T-helper 2 cell treated with Interferon-gamma antibody and Interleukin-4, amounts not matched to agents 100 ng/mL and 5 ng/mL, for 36 hours (primary cell): Measurements from ENCODE around the gene CDHR1. TPM values are rescaled to one million over a fixed set of nuclear protein-coding genes. Genes with fewer than 3 reads are reported as not detected.
"Not testable (repeated sequence)": the region's sequence is repeated elsewhere in the genome, so short reads cannot be mapped to it uniquely, and the experiment has no call there.

Experiments used
- intact Hi-C: fragments of 100-400 bp; cut with micrococcal nuclease; formaldehyde crosslinking; loops from one replicate; pipeline ENCODE4 v1.15.1; 2023
- total RNA-seq: library from RNA; stranded (reverse); gene quantifications from 2 replicates; pipeline ENCODE4 v1.2.3, GENCODE V29; 2022

The CDHR1 gene
- total RNA-seq, 1 donor from 2014 or later, result not detected

DNA sequence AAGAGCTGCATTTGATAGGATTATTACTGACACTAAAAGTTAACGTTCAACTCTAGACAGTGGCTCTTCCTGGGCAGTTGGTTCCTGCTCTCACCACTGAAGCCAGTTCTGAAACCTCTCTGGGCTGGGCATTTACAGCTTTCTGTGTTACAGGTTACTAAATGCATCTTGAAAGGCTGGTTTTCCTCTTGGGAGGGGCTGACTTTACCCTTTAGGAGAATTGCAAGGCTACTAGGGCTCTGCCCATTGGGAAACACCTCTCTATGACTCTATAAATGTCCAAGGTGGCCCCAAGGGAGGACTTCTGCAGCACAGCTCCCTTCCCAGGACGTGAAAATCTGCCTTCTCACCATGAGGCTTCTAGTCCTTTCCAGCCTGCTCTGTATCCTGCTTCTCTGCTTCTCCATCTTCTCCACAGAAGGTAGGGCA, 20.8 kb upstream of the CDHR1 start, which contains the start of gene GPR15LG:
TSS of gene GPR15LG (plus strand) at position 301 of the 429 bp plus-strand sequence. CDS start at position 352, 51 bp downstream.
- intact Hi-C loops, result no loop called here

GRCh38 chr10:84175436-84175835, 18.9 kb upstream of the CDHR1 start:
- intact Hi-C loops, result no loop called here

DNA sequence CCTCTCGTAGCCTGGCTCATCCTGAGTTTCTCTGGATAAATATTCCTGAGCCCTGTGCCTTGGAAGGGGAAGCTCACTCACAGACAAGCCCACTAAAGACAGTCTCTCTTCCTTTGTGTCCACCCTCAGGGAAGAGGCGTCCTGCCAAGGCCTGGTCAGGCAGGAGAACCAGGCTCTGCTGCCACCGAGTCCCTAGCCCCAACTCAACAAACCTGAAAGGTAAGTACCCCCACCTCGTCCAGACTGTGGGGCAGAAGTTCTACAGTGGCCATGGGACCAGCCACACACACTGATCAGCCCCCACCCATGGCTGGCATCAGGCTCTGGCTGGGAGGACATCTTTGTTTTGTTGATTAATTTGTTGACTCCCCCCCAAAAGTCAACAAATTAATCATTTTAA, 18.0 kb upstream of the CDHR1 start:
- intact Hi-C loops, result no loop called here

DNA sequence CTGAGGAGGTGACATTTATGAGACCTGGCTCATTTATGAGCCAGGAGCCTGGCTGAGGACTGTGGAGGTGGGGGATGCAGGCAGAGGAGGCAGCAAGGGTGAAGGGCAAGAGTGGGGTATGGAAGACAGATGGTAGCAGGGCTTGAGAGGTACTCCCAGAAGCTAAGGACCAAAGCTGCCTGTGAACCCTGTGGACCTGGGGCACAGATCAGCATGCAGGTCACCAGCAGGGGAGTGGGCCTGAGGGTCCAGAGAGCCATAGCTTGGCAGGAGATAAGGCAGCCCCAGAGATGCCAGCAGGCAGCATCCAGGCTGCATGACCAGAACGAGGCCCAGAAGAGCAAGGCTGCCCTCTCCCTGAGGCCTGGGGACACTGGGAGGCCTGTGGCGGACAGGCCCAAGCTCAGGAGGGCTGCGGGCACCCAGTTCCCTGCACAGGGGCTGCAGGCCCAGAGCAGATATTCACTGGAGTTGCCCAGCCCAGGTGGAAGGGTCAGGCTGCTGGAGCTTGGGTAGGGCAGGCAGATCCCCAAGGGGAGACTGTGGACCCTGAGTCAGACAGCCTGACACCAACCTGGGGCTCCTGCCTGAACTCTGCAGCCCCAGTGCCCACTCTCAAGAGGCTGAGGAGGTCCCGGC, 17.4 kb upstream of the CDHR1 start:
- intact Hi-C loops, result no loop called here

DNA sequence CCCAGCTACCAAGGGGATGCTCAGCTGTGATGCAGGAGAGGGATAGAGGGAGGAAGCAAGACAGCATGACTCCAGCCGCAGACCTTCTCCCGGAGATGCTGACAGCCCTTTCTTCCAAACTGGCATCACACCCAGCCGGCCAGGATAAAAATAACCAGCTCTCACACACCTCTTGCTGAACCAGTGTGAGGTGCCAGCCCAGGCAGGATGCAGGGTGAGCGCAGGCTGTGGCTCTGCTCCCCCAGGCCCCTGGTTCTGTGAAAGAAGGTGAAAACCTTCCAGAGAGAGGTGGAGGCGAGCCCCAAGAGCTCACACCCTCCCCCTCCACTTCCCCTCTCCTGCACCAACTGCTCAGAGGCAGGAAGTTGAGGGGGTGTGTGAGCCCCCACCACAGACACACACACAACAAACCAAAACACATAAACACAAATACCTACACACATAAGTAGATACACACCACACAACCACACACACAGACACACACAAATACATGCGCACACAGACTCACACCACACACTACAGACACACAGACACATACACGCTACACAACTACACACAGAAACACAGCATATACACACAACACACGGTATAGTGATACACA, 16.7 kb upstream of the CDHR1 start:
- intact Hi-C loops, result no loop called here

DNA sequence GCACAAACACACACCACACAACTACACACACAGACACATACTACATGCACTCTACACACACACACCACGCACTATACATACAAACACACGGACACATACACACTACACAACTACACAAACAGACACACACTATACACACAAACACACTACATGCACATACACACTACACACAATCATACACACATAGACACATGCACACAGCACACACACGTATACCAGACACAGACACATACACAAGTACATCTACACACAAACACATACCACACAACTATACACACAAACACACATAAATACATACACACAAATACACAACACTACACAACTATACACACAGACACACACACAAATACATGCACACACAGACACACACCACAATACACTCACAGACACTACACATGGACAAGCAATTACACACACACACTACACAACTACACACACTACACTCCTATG, 16.2 kb upstream of the CDHR1 start:
- intact Hi-C loops, result no loop called here

- intact Hi-C loops, result no loop called here
Observed at GRCh38 chr10:84179059-84179710, 15.2 kb upstream of the CDHR1 start.

GRCh38 chr10:84180386-84180785, 14.0 kb upstream of the CDHR1 start:
- intact Hi-C loops, result not testable (repeated sequence)

DNA sequence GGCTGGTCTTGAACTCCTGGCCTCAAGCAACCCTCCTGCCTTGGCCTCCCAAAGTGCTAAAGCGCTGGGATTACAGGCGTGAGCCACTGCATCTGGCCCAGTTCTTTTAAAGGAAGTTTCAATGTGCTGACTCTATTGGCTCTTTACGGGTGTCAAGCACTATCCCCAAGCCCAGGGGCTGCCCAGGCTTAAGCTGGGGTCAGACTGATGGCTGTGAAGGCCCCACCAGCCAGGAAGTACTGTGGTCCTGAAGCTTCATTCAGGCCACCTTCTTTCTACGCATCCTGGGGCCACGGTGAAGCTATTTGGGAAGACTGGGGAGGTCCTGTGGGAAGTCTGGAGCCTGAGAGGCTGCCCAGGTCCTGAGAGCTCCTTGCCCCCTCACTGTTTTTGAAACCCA, 12.7 kb upstream of the CDHR1 start:
- intact Hi-C loops, result no loop called here

GRCh38 chr10:84184517-84184916, 9.8 kb upstream of the CDHR1 start:
- intact Hi-C loops, result no loop called here

GRCh38 chr10:84185526-84186175, 8.7 kb upstream of the CDHR1 start:
- intact Hi-C loops, result no loop called here

DNA sequence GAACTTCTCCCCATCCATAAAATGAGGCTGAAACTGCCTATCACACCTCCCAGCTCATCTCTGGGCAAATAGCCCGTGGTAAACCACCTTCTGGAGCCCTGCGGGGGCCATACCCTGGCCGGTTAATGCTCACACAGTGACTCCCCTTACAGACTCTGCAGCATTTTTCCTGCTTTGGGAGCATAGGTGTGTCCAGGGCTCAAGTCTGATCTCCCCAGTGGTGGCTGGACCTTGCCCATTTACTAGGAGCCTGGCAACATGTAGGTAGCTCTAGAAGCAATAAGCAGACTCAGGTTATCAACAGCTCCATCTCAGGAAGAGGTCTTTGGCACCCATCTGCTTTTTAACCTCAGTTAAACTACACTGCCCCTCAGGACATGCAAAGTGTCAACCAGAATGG, 5.5 kb upstream of the CDHR1 start:
- intact Hi-C loops, result no loop called here

DNA sequence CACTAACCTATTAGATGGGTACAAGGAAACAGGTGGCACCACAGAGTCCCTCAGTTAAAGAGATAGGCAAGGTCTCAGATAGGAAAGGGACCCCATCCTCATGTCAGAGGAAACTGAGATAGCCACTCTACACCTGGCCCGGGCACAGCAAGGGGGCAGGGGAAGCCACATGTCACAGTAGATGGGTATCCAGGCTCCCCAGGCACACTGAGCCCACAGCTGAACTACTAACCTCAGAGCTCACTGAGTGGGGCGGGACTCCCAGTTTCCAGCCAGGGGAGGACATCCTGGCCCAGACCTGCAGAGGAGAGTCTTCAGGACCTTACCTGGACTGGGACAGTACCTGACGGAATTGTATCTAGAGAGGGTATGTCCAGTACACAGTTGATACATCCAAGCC, 3.7 kb upstream of the CDHR1 start:
- intact Hi-C loops, result no loop called here

- intact Hi-C loops, result no loop called here
Observed at GRCh38 chr10:84191106-84191505, 3.2 kb upstream of the CDHR1 start.

DNA sequence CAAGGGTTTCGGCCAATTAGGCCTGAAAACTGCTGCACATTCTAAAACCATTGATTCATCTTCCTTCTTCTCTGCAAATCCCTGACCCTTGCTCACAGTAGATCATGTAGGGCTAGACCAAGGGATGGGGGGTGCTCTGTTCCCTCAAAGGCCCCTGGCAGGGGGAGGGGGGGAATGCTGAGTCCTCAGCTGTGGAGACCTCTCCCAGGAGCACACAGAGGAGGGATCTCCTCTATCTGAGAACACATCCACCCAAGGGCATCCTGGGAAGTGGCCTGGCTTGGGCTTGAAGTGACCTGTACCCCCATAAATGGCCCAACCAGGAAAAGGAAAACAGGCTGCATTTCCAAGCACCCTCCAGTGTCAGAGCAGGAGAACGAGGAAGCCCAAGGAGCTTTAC, 1.0 kb upstream of the CDHR1 start:
- intact Hi-C loops, result no loop called here

GRCh38 chr10:84193846-84194423, 402 bp upstream of the CDHR1 start:
- intact Hi-C loops, result no loop called here

GRCh38 chr10:84195044-84195830, 900 bp downstream of the CDHR1 start:
- intact Hi-C loops, result no loop called here

DNA sequence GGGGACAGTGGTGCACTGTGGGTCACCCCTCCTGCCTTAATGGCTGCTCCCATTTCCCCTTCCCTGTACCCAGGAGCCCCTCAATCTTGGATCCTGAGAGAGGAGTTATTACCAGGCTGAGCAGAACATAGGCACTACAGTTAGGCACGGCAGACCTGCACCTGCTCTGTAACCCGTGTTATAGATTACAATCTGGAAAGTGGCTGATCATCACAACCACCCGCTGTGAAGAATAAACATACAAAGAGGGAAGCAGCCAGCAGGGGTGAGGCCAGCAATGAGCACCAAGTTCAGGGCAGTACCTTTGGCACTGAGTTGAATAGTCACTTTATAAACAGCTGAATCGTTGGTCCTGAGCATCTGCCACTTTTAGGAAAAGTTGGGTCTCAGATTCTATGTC, 1.7 kb downstream of the CDHR1 start:
- intact Hi-C loops, result no loop called here

DNA sequence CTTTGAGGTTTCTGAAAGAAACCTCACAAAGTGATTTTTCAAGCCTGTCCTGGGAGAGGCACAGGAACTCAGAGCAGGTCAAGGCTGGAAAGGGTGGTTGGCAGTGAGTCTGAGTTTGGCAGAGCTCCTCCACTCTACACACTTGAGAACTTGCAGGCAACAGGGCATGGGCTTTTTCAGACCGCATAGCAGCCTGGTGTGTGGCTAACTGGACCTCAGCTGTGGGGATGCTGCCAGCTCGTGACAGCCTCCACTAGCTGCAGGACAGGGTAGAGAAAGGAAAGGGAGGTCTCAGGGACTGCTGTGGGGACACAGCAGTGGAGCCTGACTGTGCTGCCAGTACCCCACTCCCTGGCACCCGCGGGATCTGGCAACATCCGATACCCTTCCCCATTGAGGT, 2.6 kb downstream of the CDHR1 start:
- intact Hi-C loops, result no loop called here

GRCh38 chr10:84197643-84198042, 3.3 kb downstream of the CDHR1 start:
- intact Hi-C loops, result no loop called here
